A549 treated with DMSO at 1 μM for 4 hours (cell line): ENCODE data around the gene UQCRC2. TPM values are rescaled to one million over a fixed set of nuclear protein-coding genes. Genes with fewer than 3 reads are reported as not detected.

Source experiments
- total RNA-seq: library from RNA; stranded (reverse); fragments of 200-300 nt; extraction: Qiagen RNA extraction; gene quantifications from 5 replicates; pipeline ENCODE4 v1.2.3, GENCODE V29; 2022; ENCODE audit warnings: low read depth

UQCRC2 gene
- total RNA-seq: 160 to 222 TPM (median 168 TPM) in 5 replicates

GRCh38 chr16:21952793-21953540 is at the start of gene UQCRC2:
TSS of gene UQCRC2 (plus strand) at chr16:21953361. CDS start at chr16:21953424, 63 bp downstream.

GRCh38 chr16:22007509-22008214 is 54.5 kb downstream of the UQCRC2 start, which contains the start of gene MOSMO:
TSS of gene MOSMO (plus strand) at chr16:22008111. CDS start at chr16:22008302, 191 bp downstream.

Other genes starting within 250 kb of the UQCRC2 start
- gene NPIPB4, start 95.6 kb upstream of the UQCRC2 start, total RNA-seq: 23.4 to 39.4 TPM (median 26.2 TPM) in 5 replicates
- not detected in 5 replicates for gene PDZD9, start 47.8 kb downstream of the UQCRC2 start, total RNA-seq
- gene MOSMO, start 54.8 kb downstream of the UQCRC2 start, total RNA-seq: 8.0 to 11.5 TPM (median 9.9 TPM) in 5 replicates
- gene VWA3A, start 139.2 kb downstream of the UQCRC2 start, total RNA-seq: 0.03 to 0.12 TPM in 2 of 5 replicates, not detected in the others
- gene SDR42E2, start 209.1 kb downstream of the UQCRC2 start, total RNA-seq: not detected in 5 replicates